Measurements from ENCODE around the gene ADAP1. TPM values are rescaled to one million over a fixed set of nuclear protein-coding genes. Genes with fewer than 3 reads are reported as not detected.
A peak's percentile ranks its signal among the peaks of the same experiment; 100 is the strongest.

ADAP1 gene
- total RNA-seq, 1 experiment from 2014 or later: 34.0 TPM

DNA sequence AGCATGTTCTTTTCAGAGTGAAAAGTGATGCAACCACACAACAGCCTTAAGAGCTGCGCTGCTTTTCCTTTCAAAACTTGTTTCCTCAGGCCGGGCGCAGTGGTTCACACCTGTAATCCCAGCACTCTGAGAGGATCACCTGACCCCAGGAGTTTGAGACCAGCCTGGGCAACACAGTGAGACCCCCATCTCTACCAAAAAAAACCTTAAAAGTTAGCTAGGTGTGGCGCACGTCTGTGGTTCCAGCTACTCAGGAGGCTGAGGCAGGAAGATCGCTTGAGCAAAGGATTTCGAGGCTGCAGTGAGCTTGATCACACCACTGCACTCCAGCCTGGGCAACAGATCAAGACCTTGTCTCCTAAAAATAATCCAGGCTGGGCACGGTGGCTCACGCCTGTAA lies 18.8 kb upstream of the ADAP1 start:
- ATAC-seq (no peak), DNase-seq (ENCODE audit: low read depth, low spot score) (no peak)
- no TSS peak for BruUV-seq (replicated peaks)
- Histone ChIP-seq H3K4me2 (ENCODE audit: low read length) (peak overlapping the region; percentile 98; the same call in 1 of the 2 replicates), H3K9me2 (ENCODE audit: insufficient read depth) (no peaks in the 10 kb centered on the region), H3K79me2 (ENCODE audit: insufficient read depth, low read length) (peaks cover 58% of the 10 kb centered on the region), H3K9me3 (ENCODE audit: control insufficient read depth in 1 of 2, insufficient read depth in 1 of 2, low read depth in 1 of 2, low read length in 2 of 2) (no peaks in the 10 kb centered on the region), H4K20me1 (ENCODE audit: insufficient read depth) (peaks cover 10% of the 10 kb centered on the region; the same call in 1 of the 2 replicates), H2AFZ (ENCODE audit: low read depth, low read length, poor library complexity, severe bottlenecking) (no peak overlapping the region), H3K27me3 (ENCODE audit: insufficient read depth, low read length) (no peaks in the 10 kb centered on the region), H3K4me3 (replicated peaks in 1 of 2; ENCODE audit: low read depth in 1 of 2, low read length in 2 of 2) (no peak overlapping the region), H3K4me1 (ENCODE audit: control insufficient read depth in 1 of 2, insufficient read depth in 2 of 2, low read length in 2 of 2) (peaks cover 0 to 5% of the 10 kb centered on the region in 2 experiments; a peak in 2 of 4 replicates), H3K36me3 (ENCODE audit: control insufficient read depth in 1 of 2, insufficient read depth in 2 of 2, low read length in 2 of 2) (peaks cover 27 to 28% of the 10 kb centered on the region in 2 experiments; a peak in 3 of 4 replicates), H3K27ac (ENCODE audit: low read depth, low read length) (no peak overlapping the region), H3K9ac (ENCODE audit: low read length) (no peak overlapping the region)
- intact Hi-C loops (cut with micrococcal nuclease): no loop called here
- ChIA-PET RAD21 (ENCODE audit: low non-redundant PET in 1 of 2, low total read pairs in 2 of 2, uncharacterized antibody in 2 of 2, unreplicated experiment in 2 of 2) (no interaction called here), CTCF (no interaction called here), POLR2A (no interaction called here)
- TF ChIP-seq TCF7L2 (IDR thresholded peaks at IDR 0.05; ENCODE audit: borderline replicate concordance, extremely low read depth, insufficient read depth, insufficient read length): no peak
- TF ChIP-seq, protein P1, sequence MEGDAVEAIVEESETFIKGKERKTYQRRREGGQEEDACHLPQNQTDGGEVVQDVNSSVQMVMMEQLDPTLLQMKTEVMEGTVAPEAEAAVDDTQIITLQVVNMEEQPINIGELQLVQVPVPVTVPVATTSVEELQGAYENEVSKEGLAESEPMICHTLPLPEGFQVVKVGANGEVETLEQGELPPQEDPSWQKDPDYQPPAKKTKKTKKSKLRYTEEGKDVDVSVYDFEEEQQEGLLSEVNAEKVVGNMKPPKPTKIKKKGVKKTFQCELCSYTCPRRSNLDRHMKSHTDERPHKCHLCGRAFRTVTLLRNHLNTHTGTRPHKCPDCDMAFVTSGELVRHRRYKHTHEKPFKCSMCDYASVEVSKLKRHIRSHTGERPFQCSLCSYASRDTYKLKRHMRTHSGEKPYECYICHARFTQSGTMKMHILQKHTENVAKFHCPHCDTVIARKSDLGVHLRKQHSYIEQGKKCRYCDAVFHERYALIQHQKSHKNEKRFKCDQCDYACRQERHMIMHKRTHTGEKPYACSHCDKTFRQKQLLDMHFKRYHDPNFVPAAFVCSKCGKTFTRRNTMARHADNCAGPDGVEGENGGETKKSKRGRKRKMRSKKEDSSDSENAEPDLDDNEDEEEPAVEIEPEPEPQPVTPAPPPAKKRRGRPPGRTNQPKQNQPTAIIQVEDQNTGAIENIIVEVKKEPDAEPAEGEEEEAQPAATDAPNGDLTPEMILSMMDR (IDR thresholded peaks at IDR 0.05 in 2 of 3, conservative IDR thresholded peaks at IDR 0.05 in 1 of 3; ENCODE audit: borderline replicate concordance in 1 of 3, insufficient read depth in 1 of 3, low read depth in 2 of 3, low read length in 2 of 3): no peak
- TF ChIP-seq JUND (IDR thresholded peaks at IDR 0.05): no peak
- no peak for TF ChIP-seq EZH2 (IDR thresholded peaks at IDR 0.05)
- TF ChIP-seq MAX (IDR thresholded peaks at IDR 0.05): no peak
- TF ChIP-seq RAD21 (IDR thresholded peaks at IDR 0.05; ENCODE audit: low read depth): no peak
- TF ChIP-seq EGR1 (IDR thresholded peaks at IDR 0.05; ENCODE audit: low read depth): no peak
- TF ChIP-seq ZNF274 (IDR thresholded peaks at IDR 0.05; ENCODE audit: low read depth, low read length): no peak
- TF ChIP-seq ELF1 (IDR thresholded peaks at IDR 0.05; ENCODE audit: borderline replicate concordance, low read depth): no peak
- no peak for TF ChIP-seq EZH2phosphoT487 (IDR thresholded peaks at IDR 0.05; ENCODE audit: borderline replicate concordance)
- no peak for TF ChIP-seq YY1 (IDR thresholded peaks at IDR 0.05; ENCODE audit: extremely low read depth, insufficient replicate concordance, low read depth, low read length)
- no peak for TF ChIP-seq SP1 (IDR thresholded peaks at IDR 0.05; ENCODE audit: low read depth)
- TF ChIP-seq ZFX (IDR thresholded peaks at IDR 0.05): no peak
- TF ChIP-seq, protein P2, sequence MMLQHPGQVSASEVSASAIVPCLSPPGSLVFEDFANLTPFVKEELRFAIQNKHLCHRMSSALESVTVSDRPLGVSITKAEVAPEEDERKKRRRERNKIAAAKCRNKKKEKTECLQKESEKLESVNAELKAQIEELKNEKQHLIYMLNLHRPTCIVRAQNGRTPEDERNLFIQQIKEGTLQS (IDR thresholded peaks at IDR 0.05): no peak
